NCI-H510A (cell line): ENCODE data around the gene GALNT14.

Experiments used
- DNase-seq: peaks from one replicate; lab custom pipeline; 2025; lab: John Stamatoyannopoulos, UW

Gene GALNT14

DNA sequence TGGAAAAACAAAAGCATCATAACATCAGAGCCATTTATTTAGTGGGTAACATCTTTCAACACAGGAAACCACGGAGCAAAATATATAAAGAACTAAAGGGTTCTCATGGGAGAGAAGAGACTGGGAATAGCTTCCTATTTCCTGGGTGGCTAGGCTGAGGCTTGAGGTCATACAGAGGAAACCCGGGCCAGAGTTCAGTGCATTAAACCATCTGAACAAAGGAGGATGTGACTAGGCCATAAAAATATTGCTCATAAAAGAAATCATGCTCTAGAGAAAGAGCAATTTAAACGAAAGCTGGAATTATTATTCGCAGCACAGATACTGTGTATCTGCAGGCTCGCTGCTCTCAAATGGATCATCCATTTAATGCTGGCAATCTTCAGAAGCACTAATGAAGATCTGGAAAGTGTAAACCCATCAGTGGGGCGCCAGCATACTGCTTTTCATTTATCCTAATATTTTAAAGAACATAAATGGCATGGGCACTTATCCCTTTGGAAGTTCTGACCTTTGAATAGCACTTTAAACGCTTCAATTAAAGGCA, 83.3 kb downstream of the GALNT14 start:
- no peak for DNase-seq

DNA sequence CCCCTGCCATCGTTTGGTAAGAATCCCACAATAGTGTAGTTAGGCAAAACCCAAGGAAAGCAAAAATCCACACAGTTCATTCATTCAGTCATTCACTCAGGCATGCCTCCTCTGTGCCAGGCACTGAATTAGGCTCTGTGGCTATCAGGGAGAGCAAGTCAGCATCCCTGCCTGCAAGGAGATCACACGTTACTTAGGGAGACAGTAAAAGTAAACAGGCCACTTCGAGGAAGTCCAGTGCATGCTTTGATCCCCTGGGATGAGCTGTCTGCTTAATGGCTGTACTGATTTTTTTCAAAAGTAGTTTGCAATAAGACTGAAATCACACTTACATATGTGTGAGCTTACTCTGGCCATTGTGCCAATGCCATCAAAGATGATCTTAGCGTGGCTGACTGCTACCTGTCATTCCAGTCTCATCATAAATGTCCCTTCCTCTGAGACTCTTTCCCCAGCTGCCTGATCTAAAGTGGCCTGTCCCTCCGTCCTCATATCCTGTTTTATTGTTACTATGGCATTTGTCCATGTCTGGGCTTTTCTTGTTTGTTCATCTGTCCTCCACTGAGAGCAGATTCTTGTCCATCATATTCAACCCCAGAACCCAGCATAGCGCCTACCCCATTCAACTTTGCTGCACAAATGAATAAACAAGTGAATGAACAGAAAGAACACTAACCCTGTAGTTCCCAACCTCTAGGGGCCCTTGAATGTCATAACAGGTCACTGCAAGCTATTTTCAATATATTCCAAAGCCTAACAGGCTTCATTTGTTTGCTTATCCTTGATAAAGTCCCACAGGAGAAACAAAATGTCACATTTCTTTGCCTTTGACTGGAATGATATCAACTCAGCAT, 84.1 kb downstream of the GALNT14 start:
- no peak for DNase-seq

DNA sequence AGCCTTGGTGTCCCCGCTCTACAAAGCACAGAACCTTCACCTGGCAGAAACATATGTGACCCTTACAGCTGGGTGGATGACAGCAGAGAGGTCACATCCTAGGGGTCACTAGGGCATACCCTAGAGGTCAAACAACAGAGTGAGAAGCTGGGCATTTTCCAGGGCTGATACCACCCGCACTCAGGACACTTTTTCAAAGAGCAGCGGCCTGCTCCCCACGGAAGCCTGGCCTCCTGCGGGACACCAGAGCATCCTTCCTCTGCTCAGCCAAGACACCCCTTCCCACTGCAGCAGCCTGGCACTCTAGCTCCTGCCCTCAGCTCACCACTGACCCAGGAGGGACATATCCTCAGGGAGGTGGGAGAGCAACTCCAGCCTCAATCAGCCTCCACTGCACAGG, 86.0 kb downstream of the GALNT14 start:
- no peak for DNase-seq

DNA sequence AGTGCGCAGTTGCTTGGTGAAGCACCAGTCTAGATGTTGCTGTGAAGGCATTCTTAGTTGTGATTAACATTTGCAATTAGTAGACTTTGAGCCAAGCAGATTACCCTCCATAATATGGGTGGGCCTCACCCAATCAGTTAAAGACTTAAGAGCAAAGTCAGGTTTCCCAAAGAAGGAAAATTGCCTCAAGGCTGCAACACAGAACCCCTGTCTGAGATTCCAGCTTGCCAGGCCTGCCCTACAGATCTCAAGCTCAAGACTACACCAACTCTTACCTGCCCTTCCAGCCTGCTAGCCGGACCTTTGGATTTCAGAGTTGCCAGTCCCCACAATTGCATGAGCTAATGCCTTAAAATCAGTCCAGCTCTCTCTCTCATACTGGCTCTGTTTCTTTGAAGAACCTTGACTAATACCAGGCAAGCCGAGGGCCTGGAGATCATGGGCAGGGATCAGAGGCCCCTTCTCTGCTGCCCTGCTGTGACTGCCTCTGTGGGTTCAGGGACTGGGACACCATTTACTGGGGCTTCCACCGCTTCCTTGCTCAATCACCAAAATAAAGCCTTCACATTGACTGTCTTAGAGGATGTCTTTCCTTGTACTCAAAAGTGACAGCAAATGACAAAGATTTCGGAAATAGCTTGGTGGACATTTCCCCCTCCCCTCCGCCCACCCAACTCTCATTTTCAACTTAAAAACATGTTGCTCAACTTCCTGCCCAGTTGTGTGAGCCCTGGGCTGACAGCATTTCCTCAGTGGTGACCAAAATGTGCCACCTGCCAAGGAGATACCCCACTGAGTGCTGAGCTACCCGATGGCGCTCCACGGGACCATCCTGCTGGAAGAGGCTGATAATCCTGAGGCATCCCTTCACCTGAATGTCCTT, 86.7 kb downstream of the GALNT14 start:
- no peak for DNase-seq

DNA sequence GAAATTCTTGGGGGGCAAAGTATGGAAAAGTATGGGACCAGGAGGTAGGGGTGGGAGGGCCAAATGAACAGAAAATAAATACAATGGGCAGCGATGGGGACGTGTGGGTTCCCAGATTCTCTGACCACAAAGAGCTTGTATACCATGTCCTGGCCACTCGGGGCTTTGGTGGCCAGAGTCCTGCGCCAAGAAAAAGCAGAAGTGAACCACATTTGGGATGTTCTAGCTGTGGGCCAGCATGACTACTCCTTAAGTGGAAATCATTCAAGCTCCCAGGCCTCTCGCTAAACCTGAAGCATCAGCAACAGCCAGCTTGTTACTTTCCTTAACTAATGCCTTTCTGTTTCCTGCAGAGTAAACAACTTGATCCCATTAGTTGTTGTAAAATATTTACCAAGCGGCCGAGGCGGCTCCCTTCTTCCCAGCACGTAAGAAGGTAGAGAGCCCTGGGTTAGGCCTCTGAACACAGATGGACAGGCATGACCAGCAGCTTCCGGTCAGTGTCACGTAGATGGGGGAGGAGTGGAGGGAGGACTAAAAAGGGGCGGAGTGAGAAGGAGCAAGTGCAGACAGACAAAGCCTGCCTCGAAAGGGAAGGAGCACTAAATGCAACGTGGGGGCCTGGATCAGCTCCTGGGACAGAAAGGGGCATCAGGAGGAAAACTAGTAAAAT, 88.2 kb downstream of the GALNT14 start:
- no peak for DNase-seq

DNA sequence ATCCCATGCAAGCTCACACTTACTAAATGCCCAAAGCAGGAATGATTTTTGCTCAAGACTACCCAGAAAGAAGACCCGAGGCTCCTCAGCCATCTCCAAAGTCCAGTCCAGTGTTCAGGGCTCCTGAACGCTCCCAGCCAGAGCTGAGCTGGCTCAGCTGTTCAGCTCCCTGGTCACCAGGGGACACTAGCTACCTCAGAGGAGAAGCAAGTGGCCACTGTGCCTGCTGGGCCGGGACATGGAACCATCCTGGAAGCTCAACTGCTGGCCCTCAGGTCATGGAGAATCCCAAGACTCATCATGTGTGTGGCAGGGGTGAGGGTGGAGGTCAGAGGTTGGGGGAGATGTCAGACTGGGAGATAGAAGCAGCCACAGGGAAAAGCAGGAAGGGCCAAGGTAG, 89.0 kb downstream of the GALNT14 start:
- DNase-seq, result no peak

DNA sequence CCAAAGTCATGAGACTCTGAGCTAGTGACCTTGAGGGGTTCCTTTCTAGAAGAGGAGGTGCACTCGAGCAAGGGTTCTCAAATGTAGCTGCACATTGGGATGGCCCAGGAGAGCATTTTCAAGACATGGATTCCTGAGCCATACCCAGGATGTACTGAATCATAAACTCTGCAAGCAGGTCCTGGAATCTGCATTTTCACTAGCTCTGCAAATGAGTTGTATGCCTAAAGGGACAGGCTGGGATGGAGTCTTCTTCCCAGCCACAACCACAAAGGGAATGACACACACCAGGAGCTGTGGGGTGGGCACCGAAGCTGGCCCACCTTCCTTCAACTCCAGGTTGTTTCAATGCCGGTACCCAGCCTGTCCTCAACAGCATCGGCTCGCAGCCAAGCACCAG, 90.6 kb downstream of the GALNT14 start:
- no peak for DNase-seq

DNA sequence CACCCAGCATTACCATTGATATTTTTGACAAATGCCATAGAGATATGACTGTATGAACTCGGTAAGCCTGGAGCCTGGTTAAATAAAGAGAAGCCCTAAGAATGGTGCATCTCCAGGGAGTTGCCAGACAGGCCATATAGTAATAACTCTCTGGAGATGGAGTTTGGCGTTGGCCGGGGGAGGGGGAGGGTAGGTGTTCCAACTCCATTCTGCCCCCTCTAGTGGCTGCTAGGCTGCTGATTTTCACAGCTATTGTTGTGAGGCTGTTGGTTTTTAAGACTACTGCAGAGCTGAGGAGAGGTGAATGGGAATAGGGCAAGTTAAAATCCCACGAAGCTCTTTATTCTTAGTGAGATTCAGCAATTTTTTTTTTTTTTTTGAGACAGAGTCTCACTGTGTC, 99.9 kb downstream of the GALNT14 start:
- no peak for DNase-seq

DNA sequence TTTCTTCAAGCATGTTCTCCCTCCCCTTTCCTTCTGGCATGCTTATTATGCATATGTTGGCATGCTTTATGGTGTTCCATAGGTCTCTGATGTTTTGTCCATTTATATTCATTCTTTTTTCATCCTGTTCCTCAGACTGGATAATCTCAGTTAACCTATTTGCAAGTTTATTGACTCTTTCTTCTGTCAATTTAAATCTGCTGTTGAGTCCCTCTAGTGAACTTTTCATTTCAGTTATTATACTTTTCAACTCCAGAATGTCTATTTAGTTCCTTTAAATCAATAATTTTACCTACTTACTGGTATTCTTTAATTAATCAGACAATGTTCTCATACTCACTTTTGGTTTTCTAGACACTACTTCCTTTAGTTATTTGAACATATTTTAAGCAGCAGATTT, 101.2 kb downstream of the GALNT14 start:
- no peak for DNase-seq

DNA sequence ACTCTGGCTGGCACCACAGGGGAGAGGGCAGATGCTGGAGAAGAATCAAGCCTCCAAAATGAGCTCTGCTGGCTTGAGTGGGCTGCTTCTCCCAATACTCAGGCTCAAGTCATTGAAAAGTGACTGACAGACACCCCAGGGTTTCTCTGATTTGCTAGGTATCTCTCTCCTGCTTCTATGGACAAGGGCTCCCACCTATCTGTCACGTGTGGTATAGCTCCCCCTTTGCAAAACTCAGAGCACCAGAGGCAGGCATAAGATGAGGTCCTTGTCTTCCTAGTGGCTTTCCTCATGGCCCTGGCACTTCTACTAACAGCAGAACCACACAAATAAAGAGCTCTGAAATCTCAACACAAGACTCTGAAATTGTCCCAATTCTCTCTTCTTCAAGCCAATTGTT, 105.2 kb downstream of the GALNT14 start:
- DNase-seq, result no peak

DNA sequence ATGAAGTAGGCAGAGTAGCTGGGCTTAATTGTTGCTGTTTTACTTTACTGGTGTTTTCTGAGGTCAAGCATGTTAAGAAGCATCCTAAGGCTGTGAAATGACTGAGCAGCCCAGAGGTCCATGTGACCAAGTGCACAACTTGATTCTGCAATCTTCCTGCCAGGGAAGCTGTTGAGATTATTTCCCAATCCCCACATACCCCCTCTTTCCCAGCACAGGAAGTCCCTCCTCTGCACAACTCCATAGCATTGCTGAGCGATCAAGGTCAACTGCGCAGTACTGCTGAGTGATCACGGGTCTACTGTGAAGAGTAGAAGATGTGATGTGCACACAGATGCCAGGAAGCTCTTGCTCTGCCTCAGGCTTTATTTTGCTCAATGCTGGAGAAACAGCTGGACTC, 105.8 kb downstream of the GALNT14 start:
- DNase-seq, result no peak

DNA sequence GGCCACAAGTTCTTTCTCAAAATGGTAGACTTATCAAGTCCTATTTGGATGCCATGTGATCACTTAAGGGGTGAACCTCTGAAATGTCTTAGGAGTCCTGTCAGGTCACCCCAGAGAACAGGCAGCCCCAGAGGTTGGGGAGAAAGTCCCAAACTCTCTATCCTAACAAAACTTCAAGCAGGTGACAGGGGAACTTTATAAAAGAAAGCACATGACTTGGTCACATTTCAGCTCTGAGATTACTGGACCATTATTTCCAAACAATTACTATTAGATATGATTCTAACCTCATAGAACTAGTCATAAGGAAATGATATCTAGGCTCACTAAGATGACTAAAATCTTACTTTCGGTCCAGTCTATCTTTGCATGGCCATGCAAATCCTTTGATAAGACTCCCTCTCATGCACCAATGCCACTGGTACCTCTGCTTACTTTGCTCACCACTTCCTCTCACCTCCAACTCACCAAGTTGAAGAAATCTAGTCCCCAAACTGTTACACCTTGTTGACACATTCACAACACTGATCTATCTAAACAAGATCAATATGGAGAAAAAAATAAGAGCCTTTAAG, 107.0 kb downstream of the GALNT14 start:
- DNase-seq, result no peak

DNA sequence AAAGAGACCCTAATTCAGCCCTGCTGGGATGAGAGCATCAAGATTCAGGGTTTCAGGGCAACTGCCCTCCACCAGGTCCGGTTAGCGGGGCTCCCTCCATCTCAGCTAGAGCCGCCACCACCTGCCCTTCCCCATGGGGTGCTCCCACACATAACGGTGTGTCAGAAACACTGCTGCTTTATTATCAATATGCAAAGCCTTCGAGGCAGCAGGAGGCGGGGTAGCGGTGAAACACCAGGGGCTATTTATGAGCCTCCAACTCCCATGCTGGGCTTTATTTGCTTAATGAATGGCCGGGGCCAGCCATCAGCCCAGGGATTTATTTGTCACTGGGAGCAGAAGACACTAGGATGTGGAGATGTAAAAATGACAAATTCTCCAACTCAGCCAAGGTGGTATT, 109.8 kb downstream of the GALNT14 start:
- no peak for DNase-seq

DNA sequence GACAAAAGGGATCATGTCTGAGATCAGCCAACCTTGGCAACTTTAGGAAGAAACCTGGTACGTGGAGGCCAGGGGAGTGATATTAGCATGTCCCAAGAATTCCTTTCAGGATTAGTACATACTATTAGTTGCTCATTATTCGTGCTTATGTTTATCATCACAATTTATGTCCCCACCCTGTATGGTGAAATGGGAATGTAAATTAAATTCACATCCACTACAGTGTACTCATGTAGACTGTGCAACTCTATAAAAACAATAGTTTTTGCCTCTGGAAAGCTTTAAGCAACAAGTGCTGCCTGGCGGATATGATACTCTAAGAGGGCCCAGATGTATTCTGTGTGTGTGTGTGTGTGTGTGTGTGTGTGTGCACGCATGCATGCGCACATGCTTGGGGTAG, 110.7 kb downstream of the GALNT14 start:
- no peak for DNase-seq

DNA sequence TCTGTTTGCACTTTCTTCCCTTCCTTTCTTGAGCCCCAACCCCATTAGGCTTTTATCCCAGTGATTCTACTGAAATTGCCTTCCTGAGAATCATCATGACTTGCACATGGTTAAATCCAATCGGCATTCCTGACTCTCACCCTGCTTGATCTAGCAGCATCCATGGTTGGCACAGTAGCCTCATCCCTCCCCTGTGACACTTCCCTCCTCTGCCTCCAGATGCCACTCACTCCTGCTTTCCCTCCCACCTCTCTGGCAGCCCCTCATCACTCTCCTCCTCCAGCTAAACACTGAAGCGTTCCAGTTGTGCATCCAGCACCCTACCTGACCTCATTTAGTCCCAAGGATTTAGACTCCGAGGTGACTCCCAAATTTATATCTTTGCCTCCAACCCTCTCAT, 114.7 kb downstream of the GALNT14 start:
- no peak for DNase-seq

DNA sequence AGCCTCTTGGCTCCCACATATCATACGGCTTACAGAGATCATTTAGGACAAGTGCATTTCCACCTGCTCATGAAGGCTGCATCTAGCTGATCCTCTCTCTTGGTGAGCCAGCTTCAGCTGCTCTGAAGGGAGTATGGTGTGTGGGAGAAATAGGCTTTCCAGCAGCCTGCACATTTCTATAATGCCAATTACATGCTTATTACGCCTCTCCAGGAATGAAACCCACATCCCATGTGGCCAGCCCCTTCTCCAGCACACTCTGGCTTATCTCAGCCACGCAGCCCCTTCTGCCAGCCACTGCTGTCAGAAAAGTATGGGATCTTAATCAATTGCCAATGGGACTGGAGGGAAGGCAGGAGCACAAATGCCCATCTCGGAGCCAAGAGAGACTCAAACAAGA, 117.5 kb downstream of the GALNT14 start:
- no peak for DNase-seq

DNA sequence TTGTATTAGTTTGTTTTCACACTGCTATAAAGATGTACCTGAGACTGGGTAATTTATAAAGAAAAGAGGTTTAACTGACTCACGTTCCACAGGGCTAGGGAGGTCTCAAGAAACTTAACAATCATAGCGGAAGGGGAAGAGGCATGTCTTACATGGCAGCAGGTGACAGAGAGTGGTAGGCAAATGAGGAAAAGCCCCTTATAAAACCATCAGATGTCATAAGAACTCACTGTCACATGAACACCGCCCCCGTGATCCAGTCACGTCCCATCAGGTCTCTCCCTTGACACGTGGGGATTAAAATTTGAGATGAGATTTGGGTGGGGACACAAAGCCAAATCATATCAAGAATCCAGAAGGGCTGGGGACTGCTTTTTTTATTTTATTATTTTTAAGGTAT, 120.0 kb downstream of the GALNT14 start:
- no peak for DNase-seq

DNA sequence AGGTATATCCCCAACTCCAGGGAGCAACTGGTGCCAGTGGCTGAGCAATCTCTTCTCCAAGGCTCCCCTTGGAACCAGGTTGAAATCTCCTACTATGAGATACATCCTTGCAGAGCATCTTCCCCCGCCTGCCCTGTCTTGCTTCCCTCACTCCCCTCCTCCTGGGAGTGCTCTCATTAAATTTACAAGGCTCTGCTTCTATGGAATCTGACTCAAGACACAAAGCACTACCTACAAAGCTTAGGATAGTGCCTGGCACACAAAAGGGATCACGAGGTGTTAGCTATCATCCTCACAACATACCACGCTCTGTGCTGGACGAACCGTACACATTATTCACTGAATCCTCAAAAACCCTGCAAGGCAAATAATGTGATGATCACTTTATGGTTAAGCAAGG, 121.6 kb downstream of the GALNT14 start:
- no peak for DNase-seq

DNA sequence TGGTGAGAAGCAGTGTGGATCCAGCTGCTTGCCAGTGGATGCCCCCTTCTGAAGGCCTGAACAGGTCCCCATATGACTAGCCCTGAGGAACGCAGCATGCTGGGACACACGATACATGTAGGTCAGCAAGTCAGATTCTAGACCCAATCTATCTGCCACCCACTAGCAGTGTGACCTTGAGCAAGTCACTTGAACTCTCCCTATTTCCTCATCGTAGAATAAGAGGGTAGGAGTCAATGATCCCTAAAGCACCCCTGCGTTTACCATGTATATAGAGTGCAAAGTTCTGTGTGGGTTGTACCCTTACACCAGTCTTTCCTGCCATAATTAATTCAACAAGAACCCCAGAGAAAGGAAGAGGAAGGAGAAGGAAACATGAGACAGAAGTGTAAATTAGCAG, 123.7 kb downstream of the GALNT14 start:
- no peak for DNase-seq

DNA sequence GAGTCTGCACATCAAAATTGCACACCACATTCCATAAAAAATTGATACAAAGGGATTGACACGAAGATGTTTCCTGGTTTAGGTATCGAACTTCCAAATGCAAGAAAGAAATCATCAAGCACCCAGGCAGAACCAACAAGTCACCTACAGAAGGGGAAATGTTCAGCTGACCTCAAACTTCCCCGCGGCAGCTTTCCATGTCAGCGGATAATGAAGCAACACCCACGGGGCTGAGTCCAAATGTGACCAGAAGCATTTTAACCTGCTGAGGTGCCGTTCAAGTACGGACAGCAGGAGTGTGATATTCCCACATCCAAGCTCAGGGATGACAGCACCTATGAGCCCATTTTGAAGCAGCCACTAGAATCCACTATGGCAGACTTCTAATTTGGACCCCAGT, 124.9 kb downstream of the GALNT14 start:
- DNase-seq, result no peak

DNA sequence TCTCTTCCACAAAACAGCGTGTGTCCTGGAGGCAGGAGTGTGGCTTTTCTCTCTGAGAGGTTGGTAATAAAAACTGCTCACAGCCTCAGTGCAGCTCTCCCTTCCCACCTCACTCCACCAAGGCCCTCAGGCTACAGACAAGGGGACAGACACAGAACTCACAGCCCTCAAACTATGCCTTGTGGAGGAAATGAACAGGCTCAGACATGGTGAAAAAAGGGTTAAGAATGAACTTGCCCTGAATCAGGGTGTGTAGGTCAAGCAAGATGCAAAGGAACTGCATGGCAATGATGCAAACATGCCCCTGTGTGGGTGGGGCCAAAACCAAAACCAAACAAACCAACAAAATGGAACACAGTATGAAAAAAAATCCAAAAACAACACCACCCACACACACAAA, 125.8 kb downstream of the GALNT14 start:
- DNase-seq, result no peak

DNA sequence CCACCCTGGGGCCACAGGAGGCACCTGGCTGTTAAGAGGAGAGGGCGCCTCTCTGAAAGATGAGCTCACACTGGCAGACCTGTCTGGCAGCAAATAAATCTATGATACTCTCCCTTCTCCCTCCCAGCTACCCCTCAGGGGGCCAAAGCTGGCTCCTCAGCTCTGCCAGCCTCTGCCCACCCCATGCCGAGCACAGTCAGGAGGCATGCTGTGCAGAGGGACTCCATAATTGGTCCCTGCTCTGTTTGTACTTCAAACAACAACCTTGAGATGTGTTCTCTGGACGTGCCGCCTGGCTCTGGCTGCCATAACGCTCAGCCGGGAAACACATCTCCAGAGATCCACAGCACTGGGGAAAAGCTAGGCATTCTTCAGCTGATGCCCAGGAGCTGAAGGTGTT, 126.7 kb downstream of the GALNT14 start:
- DNase-seq, result peak; percentile 42
